Endometrial microvascular endothelial cells (primary cell): ENCODE data around the gene SMIM33. TPM values are rescaled to one million over a fixed set of nuclear protein-coding genes. Genes with fewer than 3 reads are reported as not detected.
"Not testable (repeated sequence)": the region's sequence is repeated elsewhere in the genome, so short reads cannot be mapped to it uniquely, and the experiment has no call there.

Source experiments
- in situ Hi-C: cut with HindIII; loops from 2 replicates; pipeline ENCODE4 v1.10.0; 2017; ENCODE audit warnings: low sequenced_read_pairs, low pct_unique_long_range_greater_than_20kb; ENCODE audit errors: inconsistent ontology term
- total RNA-seq: library from RNA; depleted of rRNA; stranded (reverse); fragments of >200 nt; gene quantifications from one replicate; pipeline ENCODE4 v1.2.3, GENCODE V29; 2015; ENCODE audit errors: inconsistent ontology term

SMIM33 gene
- not detected for total RNA-seq

DNA sequence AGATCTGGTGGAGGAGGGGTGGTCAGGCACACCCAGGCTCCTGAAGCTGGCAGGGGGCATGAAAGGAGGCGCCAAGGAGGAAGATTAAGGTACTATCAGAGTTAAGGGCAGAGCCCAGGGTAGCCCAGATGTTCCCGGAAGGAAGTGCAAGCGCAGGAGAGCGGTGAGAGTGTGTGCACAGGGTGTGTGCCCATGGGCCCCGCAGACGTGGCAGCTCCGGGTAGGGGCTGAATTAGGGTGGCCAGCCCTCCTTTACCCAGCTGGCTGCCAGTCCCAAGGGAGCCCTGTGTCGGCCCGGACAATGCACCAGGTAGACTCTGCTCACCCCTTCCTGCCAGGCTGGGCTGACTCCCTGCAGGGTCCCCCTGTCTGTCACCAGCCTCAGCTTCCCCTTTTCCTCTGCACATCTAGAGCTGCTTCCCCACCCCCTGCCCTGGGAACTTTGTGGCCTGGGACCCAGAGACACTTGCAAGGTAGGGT is at the start of gene SMIM33:
Gene SMIM33, plus strand, starts transcription at position 184 of the 480 bp plus-strand sequence. Its CDS starts 118 bp downstream, at position 302.
- in situ Hi-C loops: no loop called here

GRCh38 chr5:139422307-139422893 is 48.4 kb upstream of the SMIM33 start:
- in situ Hi-C loops: no loop called here

DNA sequence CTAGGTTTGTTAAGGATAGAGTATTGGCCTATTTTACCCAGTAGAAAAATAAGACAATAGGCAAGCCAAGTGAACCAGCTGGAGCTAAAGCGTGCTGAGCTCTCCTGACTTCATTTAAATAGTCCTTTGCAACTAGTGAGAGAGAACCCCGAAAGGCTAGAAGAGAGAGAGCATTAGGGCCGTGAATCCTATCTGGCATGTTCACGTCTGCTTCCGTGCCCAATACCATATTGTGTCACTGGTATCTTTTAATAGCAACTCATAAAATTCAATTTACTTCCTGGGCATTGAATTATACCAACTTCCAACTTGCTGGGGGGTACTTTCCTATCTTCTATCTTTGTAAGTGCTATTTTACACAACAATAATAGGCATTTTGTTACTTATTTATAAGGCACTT is 45.3 kb upstream of the SMIM33 start:
- in situ Hi-C loops: no loop called here

- in situ Hi-C loops: no loop called here
Measured at GRCh38 chr5:139426203-139426885, 44.5 kb upstream of the SMIM33 start.

DNA sequence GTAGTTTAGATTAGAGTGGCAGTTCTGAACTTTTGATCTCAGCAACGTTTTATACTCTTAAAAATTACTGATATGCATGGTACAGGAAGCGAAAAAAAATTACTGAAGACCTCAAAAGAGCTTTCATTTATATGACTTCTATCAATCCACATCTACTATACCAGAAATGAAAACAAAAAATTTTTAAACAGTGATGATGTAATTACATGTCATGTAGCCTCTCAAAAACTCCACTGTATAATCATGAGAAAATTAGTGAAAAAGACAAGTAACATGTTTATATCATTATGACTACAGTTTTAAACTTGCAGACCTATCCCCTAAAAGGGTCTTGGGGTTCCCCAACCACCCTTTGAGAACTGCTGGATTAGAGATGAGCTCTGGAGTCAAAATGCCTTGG is 40.8 kb upstream of the SMIM33 start:
- in situ Hi-C loops: no loop called here

DNA sequence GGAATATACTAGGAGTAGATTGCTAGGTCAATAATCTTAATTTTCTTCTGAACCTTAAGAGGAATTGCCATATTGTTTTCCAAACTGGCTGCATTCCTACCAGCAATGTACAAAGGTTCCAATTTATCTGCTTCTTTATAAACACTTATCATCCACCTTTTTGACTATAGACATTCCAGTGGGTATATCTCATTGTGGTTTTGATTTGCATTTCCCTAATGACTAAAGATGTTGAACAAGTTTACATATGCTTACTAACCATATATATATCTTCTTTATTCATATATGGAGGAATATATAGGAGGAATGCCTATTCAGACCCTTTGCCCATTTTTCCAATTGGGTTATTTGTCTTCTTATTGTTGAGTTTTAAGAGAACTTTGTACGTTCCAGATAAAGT is 39.1 kb upstream of the SMIM33 start:
- in situ Hi-C loops: no loop called here

DNA sequence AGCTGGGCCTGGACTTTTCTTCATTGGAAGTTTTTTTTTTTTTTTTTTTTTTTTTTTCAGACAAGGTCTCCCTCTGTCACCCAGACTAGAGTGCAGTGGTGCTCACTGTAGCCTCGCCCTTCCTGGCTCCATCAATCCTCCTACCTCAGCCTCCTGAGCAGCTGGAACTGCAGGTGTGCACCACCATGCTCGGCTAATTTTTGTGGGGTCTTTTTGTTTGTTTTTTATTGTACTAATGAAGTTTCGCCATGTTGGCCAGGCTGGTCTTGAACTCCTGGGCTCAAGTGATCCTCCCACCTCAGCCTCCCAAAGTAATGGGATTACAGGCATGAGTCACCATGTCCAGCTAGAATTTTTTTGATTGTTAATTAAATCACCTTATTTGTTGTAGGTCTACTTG is 35.1 kb upstream of the SMIM33 start:
- in situ Hi-C loops: no loop called here

- in situ Hi-C loops: no loop called here
Measured at GRCh38 chr5:139438707-139439012, 32.1 kb upstream of the SMIM33 start.

GRCh38 chr5:139439013-139439903 is 31.5 kb upstream of the SMIM33 start, which contains the start of gene DNAJC18:
DNAJC18 (minus strand) TSS chr5:139439525; CDS start chr5:139439445, 80 bp downstream.
- in situ Hi-C loops: no loop called here

- in situ Hi-C loops: not testable (repeated sequence)
Measured at GRCh38 chr5:139440416-139440815, 30.4 kb upstream of the SMIM33 start.

- in situ Hi-C loops: no loop called here
Measured at GRCh38 chr5:139443831-139444453, 26.9 kb upstream of the SMIM33 start.

GRCh38 chr5:139445325-139446170 is 25.3 kb upstream of the SMIM33 start:
- in situ Hi-C loops: no loop called here

GRCh38 chr5:139446956-139447779 is 23.6 kb upstream of the SMIM33 start:
- in situ Hi-C loops: no loop called here

GRCh38 chr5:139451176-139451575 is 19.6 kb upstream of the SMIM33 start:
- in situ Hi-C loops: no loop called here

DNA sequence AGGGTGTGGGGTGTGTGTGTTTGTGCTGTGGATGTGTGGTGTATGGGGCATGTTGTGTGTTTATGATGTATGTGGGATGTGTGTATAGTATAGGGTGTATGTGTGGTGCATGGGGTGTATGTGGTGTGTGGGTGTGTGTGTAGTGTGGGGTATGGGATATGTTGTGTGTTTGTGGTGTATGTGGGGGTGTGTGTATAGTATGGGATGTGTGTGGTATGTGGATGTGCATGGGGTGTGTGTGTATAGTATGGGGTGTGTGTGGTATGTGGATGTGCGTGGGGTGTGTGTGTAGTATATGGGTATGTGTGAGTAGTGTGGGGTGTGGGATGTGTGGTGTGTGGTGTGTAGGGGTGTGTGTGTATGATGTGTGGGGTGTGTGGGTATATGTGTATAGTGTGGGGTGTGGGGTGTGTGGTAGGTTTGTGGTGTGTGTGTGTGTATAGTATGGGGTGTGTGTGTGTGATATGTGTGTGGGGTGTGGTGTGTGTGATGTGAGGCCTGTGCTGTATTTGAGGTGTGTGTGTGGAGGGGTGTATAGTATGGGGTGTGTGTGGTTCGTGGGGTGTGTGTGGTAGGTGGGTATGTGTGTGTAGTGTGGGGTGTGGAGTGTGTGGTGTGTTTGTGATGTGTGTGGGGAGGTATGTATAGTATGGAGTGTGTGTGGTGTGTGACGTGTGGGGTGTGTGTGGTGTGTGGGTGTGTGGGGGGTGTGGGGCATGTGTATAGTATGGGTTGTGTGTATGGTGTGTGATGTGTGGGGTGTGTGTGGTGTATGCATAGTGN is 18.7 kb upstream of the SMIM33 start:
- in situ Hi-C loops: no loop called here

DNA sequence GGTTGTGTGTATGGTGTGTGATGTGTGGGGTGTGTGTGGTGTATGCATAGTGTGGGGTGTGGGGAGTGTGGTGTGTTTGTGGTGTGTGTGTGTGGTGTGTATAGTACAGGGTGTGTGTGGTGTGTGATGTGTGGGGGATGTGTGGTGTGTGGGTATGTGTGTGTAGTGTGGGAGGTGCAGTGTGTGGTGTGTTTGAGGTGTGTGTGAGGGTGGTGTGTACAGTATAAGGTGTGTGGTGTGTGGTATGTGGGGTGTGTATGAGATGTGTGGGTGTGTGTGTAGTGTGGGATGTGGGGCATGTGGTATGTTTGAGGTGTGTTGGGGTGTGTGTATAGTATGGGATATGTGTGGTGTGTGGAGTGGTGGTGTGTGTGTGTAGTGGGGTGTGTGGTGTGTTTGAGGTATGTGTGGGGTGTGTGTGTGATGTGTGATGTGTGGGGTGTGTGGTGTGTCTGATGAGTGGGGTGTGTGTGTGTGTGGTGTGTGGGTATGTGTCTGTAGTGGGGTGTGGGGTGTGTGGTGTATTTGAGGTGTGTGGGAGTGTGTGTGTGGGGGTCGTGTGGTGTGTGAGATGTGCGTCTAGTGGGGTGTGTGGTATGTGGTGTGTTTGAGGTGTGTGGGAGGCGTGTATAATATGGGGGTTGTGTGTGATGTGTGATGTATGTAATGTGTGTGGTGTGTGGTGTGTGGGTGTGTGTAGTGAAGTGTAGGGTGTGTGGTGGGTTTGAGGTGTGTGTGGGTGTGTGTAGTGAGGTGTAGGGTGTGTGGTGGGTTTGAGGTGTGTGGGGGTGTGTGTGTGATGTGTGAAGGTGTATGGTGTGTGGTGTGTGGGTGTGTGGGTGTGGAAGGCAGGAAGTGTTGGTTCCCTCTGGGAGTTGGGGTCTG is 16.9 kb upstream of the SMIM33 start:
- in situ Hi-C loops: no loop called here
